Activated naive CD8-positive, alpha-beta T cell (primary cell): ENCODE measurements around the gene DYNLL2.
"Not testable (repeated sequence)": the region's sequence is repeated elsewhere in the genome, so short reads cannot be mapped to it uniquely, and the experiment has no call there.

Experiments used
- H3K27ac Mint-ChIP-seq: one replicate; pipeline ENCODE4 v1.8.0; 2021; ENCODE audit warnings: mixed read lengths
- H3K27me3 Mint-ChIP-seq: one replicate; pipeline ENCODE4 v1.8.0; 2021; ENCODE audit warnings: mixed read lengths
- H3K36me3 Mint-ChIP-seq: one replicate; pipeline ENCODE4 v1.8.0; 2021; ENCODE audit warnings: mixed read lengths
- H3K4me1 Mint-ChIP-seq: one replicate; pipeline ENCODE4 v1.8.0; 2021; ENCODE audit warnings: low read depth, mixed read lengths
- H3K4me3 Mint-ChIP-seq: one replicate; pipeline ENCODE4 v1.8.0; 2021; ENCODE audit warnings: mild to moderate bottlenecking, mixed read lengths
- H3K9me3 Mint-ChIP-seq: one replicate; pipeline ENCODE4 v1.8.0; 2021; ENCODE audit warnings: low read depth, mixed read lengths

The DYNLL2 gene

DNA sequence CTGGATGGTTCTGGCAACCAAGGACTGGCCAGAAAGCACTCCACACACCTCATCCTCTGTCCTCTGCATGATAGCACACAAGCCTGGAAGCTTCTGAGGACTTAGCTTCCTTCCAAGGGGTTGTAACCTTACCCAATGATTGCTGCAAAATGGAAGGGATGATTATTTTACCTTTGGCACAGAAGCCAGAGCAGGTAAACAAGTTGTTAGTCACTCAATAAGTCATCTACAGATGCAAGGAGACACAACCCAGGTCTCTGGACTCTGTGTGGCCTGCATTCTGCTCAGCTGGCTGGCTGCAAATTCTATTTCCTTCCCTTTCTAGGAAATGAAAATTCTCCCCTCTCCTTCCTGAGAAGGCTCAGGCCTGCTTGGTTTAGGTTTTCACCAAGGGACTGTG is 26.7 kb upstream of the DYNLL2 start:
- H3K9me3 Mint-ChIP-seq, result no peaks in the 10 kb centered on the region
- peaks cover 12% of the 10 kb centered on the region for H3K4me1 Mint-ChIP-seq
- H3K36me3 Mint-ChIP-seq, result no peaks in the 10 kb centered on the region
- H3K4me3 Mint-ChIP-seq, result no peak overlapping the region
- no peak overlapping the region for H3K27ac Mint-ChIP-seq
- no peaks in the 10 kb centered on the region for H3K27me3 Mint-ChIP-seq

DNA sequence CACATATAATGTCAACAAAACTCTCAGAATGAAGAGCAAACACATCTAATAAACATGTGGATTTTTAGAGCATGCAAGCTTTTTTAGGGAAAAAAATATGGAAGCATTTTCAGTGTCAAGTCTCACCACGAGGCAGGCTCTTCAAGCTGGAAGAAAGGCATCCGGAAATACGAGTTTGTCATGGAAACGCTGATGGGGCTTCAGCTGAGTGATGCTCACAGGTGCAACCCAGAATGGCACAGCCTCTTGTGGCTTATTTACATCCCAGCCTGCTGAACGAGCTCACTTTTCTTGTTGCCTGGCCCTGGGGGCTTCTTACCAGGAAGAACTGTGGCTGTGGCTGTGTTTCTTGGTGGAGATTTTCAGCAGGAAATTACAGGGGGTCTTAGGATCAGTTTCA is 24.1 kb upstream of the DYNLL2 start:
- Mint-ChIP-seq H3K4me1 (no peaks in the 10 kb centered on the region), H3K27ac (no peak overlapping the region), H3K36me3 (no peaks in the 10 kb centered on the region)

DNA sequence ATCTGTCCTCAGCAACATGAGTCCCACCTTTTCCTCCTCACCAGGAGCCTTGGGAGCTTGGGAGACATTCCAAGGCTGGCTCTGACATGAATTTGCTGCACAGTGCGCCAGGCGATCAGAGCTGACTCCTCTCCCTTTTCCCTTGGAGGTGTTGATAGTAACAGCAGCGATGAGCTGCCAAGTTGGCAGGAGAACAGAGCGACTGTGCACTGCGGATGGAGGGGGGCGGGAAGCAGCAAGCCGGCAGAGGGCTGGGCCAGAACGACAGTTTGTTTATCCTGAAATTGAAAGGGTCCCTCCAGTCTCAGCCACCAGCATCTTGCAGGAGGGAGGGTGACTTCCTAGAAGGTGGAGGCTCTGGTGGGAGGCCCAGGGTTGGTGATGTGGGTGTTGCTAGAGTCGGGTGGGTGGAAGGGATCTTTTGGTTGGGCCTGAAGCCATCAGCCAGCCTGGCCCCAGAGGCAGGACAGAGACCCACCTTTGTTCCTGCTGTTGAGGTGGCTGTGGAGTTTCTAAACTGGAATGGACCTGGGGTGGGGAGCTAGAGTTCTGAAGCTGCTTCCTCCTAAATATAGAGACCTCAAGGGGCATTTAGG is 22.5 kb upstream of the DYNLL2 start:
- Mint-ChIP-seq H3K27ac (no peak overlapping the region), H3K9me3 (no peaks in the 10 kb centered on the region)

More for the DNA sequence above, 24.1 kb upstream of the DYNLL2 start:
- H3K27me3 Mint-ChIP-seq, result no peaks in the 10 kb centered on the region
- H3K9me3 Mint-ChIP-seq, result no peaks in the 10 kb centered on the region
- H3K4me3 Mint-ChIP-seq, result no peak overlapping the region

DNA sequence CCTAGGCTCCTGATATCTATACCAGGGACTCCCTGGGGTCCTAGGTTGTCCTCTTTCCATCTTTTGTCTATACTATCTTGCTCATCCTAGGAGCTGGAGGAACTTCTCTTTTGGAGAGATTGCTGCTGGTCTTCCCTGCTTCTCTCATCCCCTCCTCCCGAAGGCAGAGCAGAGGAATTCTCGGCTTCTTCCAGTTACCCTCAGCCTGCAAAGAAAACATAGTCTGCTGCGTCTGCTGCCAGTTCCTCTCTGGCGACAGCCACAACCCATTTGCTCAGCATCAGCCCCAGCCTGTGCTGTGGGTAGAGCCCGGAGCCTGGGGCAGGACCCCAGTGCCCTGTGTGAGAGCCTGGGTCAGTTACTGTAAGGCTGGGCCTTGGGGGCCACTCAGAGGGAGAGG is 21.5 kb upstream of the DYNLL2 start:
- H3K4me1 Mint-ChIP-seq, result no peaks in the 10 kb centered on the region
- no peaks in the 10 kb centered on the region for H3K9me3 Mint-ChIP-seq
- no peak overlapping the region for H3K4me3 Mint-ChIP-seq
- H3K27me3 Mint-ChIP-seq, result no peaks in the 10 kb centered on the region
- no peaks in the 10 kb centered on the region for H3K36me3 Mint-ChIP-seq
- no peak overlapping the region for H3K27ac Mint-ChIP-seq

More for the DNA sequence above, 22.5 kb upstream of the DYNLL2 start:
- no peaks in the 10 kb centered on the region for H3K36me3 Mint-ChIP-seq
- no peaks in the 10 kb centered on the region for H3K4me1 Mint-ChIP-seq
- no peaks in the 10 kb centered on the region for H3K27me3 Mint-ChIP-seq
- no peak overlapping the region for H3K4me3 Mint-ChIP-seq

DNA sequence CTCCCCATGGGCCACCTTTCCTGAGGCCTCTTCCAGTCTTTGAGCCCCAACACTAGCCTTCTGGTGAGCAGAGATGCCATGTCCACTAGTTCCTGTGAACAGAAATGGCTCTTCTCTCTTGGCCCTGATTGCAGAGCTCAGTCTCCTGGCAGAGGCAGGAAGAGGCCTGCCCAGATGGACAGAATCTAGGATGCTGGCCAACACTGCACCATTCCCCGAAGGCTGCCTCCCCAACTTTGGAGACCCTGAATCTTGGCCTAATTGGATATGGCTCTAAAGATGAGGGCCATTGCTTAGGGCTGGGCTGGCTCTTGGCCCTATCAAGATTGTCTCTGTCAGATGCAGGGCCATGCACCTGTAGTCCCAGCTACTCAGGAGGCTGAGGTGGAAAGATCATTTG is 18.0 kb upstream of the DYNLL2 start:
- Mint-ChIP-seq H3K9me3 (no peaks in the 10 kb centered on the region), H3K27ac (no peak overlapping the region), H3K4me1 (no peaks in the 10 kb centered on the region), H3K4me3 (no peak overlapping the region), H3K27me3 (peaks cover 3% of the 10 kb centered on the region), H3K36me3 (no peaks in the 10 kb centered on the region)

DNA sequence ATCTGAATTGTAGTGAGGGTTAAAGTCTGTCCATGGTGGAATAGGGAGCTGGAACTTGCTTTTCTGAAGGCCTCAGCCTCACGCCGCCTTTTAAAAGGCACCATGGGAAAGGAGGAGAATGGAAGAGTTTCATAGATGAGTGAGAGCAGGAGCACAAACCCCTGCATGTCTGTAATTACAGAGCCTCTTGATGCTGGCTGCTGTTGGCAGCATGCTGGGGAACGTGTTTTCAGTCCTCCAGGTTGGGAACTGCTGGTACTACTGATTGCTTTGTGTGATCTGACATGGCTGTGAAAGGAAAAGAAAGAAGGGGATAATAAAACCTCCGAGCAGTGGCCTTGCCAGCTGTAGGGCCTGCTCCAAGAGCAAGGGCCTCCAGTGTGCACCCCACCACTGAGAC is 16.8 kb upstream of the DYNLL2 start:
- Mint-ChIP-seq H3K9me3 (no peaks in the 10 kb centered on the region), H3K27me3 (peaks cover 12% of the 10 kb centered on the region), H3K4me1 (no peaks in the 10 kb centered on the region), H3K4me3 (no peak overlapping the region), H3K36me3 (no peaks in the 10 kb centered on the region), H3K27ac (no peak overlapping the region)

DNA sequence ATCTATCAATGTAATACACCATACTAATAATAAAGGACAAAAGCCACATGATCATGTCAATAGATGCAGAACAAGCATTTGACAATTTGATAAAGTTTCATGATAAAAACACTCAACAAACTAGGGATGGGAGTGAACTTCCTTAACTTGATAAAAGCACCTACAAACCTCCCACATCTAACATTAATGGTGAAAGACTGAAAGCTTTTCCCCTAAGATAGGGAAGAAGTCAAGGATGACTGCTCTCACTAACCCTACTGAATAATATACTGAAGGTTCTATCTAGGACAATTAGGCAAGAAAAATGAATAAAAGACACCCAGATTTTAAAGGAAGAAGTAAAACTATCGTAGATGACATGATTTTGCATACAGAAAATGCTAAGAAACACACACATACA is 10.4 kb upstream of the DYNLL2 start:
- H3K27me3 Mint-ChIP-seq, result peaks cover 19% of the 10 kb centered on the region
- H3K36me3 Mint-ChIP-seq, result no peaks in the 10 kb centered on the region
- no peaks in the 10 kb centered on the region for H3K9me3 Mint-ChIP-seq
- H3K27ac Mint-ChIP-seq, result no peak overlapping the region
- no peak overlapping the region for H3K4me3 Mint-ChIP-seq
- H3K4me1 Mint-ChIP-seq, result no peaks in the 10 kb centered on the region

DNA sequence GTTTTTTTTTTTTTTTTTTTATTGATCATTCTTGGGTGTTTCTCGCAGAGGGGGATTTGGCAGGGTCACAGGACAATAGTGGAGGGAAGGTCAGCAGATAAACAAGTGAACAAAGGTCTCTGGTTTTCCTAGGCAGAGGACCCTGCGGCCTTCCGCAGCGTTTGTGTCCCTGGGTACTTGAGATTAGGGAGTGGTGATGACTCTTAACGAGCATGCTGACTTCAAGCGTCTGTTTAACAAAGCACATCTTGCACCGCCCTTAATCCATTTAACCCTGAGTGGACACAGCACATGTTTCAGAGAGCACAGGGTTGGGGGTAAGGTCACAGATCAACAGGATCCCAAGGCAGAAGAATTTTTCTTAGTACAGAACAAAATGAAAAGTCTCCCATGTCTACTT is 10.0 kb upstream of the DYNLL2 start:
- H3K4me1 Mint-ChIP-seq, H3K27ac Mint-ChIP-seq, H3K36me3 Mint-ChIP-seq, H3K4me3 Mint-ChIP-seq, H3K9me3 Mint-ChIP-seq: not testable (repeated sequence)
- peaks cover 19% of the 10 kb centered on the region for H3K27me3 Mint-ChIP-seq

DNA sequence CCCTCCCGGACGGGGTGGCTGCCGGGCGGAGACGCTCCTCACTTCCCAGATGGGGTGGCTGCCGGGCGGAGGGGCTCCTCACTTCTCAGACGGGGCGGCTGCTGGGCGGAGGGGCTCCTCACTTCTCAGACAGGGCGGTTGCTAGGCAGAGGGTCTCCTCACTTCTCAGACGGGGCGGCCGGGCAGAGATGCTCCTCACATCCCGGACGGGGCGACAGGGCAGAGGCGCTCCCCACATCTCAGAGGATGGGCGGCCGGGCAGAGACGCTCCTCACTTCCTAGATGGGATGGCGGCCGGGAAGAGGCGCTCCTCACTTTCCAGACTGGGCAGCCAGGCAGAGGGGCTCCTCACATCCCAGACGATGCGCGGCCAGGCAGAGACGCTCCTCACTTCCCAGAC is 8.8 kb upstream of the DYNLL2 start:
- peaks cover 16% of the 10 kb centered on the region for H3K27me3 Mint-ChIP-seq

DNA sequence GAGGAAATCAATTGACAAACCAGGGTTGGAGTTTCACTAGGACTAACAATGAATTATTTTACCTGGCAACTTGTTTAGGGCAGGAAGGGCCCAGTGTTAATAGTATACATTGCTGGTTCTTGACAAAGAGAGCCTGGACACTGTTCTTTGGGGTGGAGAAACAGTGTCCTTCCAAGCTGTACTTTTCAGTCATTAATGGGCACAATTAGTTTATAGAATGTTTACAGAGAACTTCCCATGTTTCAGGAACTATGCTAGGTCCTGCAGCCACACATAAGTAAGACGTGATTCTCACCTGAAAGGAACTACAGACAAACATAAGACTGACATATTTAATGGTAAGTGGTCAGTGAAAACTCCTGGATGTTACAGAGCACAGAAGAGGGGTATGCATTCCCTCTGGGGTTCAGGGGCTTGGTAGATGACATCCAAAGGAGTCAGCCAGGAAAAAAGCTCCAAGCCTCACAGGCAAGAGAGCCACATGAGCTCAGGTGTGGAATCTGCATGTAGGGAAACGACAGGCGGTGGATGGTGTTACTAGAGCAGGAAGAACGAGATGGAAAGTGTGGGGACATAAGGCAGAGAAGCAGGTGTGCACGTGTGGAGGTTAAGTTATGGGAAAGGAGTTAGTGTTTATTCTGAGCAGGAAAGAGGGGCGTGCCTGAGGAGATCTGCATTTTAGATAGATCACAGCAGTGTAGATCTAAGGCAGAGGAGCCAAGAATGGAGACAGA is 3.8 kb upstream of the DYNLL2 start:
- Mint-ChIP-seq H3K9me3 (no peaks in the 10 kb centered on the region), H3K4me1 (peaks cover 4% of the 10 kb centered on the region), H3K4me3 (no peak overlapping the region), H3K27me3 (peaks cover 3% of the 10 kb centered on the region), H3K27ac (no peak overlapping the region), H3K36me3 (no peaks in the 10 kb centered on the region)

More for the DNA sequence above, 8.8 kb upstream of the DYNLL2 start:
- H3K36me3 Mint-ChIP-seq, H3K9me3 Mint-ChIP-seq, H3K4me3 Mint-ChIP-seq, H3K27ac Mint-ChIP-seq, H3K4me1 Mint-ChIP-seq: not testable (repeated sequence)

DNA sequence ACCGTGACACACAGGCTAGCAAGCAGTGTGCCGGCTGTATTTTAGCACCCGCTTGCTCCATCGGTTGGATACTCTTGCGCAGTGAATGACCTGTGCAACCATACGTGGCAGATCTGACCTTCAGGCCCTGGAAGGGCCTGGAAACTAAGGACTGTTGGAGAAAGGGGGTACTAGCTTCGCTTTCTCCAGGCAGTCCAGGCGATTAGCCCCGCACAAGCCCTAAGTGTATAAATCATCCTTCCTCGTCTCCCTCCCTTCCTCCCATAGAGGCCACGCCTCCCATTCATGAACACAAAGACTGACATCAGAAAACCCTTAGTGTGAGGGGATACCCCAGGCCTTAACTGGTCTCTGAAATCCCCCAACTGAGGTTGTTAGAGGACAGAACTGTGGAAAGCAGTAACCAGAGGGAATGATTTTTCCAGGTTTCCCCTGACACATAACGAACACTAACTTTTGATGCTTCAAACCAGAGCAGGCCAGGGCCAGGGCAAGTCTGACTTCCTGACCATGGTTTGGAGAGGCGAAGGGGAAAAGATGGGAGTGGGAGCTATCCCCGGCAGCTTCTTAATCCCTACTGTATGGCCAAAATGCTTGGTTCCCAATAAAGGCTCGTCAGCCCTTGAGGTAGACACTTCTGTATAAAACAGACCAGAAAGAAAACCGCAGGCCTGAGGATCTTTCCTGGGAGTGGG is 1.4 kb upstream of the DYNLL2 start:
- Mint-ChIP-seq H3K9me3 (no peaks in the 10 kb centered on the region), H3K4me3 (peak overlapping the region; percentile 50), H3K27ac (no peak overlapping the region), H3K4me1 (peaks cover 25% of the 10 kb centered on the region), H3K27me3 (no peaks in the 10 kb centered on the region), H3K36me3 (peaks cover 2% of the 10 kb centered on the region)

DNA sequence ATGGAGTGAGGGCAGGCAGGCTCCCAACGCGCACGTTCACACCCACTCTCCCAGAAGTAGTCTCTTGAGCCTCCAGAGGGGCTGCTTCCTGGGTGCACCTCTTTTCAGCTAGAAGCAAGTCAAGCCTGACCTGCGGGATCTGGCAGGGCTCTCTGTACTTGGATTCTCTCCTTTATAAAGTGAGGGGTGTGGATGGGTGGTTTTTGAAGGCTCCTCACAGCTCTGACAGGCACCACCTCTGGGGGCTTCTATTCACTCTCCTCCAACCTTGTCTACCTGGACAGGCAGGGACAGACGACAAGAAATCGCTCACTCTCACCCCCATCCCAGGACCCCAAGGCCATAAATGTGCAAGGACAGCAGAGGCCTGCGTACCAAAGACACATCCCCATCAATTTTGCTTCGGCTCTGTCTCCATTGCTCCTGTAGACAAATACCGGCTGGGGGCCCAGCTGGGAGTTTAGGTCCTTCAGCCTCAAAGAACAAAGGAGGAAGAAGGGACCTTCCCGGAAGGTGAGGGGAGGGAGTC is 814 bp upstream of the DYNLL2 start:
- peaks cover 32% of the 10 kb centered on the region for H3K4me1 Mint-ChIP-seq
- no peaks in the 10 kb centered on the region for H3K27me3 Mint-ChIP-seq
- H3K27ac Mint-ChIP-seq, result peak overlapping the region; percentile 37
- H3K36me3 Mint-ChIP-seq, result peaks cover 5% of the 10 kb centered on the region
- H3K9me3 Mint-ChIP-seq, result no peaks in the 10 kb centered on the region
- peak overlapping the region; percentile 56 for H3K4me3 Mint-ChIP-seq

DNA sequence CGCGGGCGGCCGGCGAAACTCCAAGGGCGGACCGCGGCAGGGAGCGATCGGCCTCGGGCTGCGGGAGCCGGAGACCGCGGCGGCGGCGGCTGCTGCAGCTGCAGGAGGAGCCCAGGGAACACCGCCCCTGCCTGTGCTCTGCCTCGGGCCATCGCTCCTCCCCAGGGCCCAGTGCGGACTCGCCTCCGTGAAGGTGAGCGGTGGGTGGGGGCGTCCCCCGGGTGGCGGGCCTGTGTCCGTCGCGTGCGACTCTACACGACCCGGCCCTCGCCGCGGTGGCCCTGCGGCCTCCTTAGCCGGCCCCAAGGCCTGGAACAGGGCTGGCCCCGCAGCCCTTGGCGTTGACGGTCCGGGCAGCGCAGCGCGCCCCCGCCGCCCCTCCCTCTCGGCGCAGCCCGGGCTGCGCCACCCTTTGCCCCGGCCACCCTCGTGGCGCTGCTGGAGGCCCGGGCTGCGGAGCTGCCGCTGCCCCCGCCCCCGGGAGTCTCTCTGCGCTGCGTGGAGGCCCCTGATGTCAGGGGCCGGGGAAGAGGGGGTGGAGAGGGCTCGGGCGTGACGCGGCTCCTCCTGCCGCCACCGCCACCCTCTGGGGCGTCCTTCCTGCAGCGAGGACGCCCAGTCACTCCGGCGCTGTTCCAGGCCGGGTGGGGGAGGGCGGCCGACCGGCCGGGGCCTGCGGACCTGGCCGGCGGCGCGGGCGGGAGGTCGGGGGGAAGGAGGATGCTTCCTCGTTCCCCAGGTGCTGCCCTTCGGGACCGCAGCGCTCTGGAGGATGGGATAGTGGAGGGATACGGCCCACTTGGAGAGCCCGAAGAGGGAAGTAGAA is 485 bp downstream of the DYNLL2 start:
- H3K4me3 Mint-ChIP-seq, result peak overlapping the region; percentile 91
- peaks cover 7% of the 10 kb centered on the region for H3K36me3 Mint-ChIP-seq
- no peaks in the 10 kb centered on the region for H3K9me3 Mint-ChIP-seq
- peak overlapping the region; percentile 83 for H3K27ac Mint-ChIP-seq
- no peaks in the 10 kb centered on the region for H3K27me3 Mint-ChIP-seq
- peaks cover 45% of the 10 kb centered on the region for H3K4me1 Mint-ChIP-seq

DNA sequence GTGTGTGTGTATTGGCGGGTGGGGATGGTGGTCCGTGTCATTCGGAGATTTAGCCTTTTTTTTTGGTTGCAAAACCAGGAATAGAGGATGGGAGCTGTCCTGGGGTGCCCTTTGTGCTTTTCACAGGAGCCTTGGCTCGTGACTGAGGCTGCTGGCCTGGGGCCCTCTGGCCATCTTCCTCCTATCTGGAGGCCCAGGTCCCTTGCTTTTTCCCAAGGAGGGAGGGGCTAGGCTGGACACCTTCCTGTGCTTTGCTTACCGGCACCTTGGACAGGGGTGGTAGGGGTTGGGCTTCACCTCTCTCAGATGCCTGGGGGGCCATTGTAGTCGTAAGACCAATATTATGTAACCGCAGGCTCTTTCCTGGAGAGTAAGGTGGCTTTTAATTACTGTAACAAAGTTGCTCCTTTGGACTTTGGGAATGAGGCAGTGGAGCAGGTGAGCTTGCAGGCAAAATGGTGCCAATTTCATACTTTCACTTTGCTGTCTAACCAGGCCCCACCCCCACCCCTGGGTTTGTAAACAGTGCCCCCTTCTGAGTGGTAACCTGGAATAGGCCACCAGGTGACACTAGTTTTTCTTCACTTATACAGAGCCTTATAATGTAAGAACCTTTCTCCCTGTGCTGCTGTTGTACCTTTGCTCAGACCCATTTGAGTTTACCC is 1.2 kb downstream of the DYNLL2 start:
- Mint-ChIP-seq H3K36me3 (peaks cover 7% of the 10 kb centered on the region), H3K9me3 (no peaks in the 10 kb centered on the region), H3K27me3 (no peaks in the 10 kb centered on the region), H3K4me1 (peaks cover 48% of the 10 kb centered on the region), H3K27ac (peak overlapping the region; percentile 83), H3K4me3 (peak overlapping the region; percentile 91)
